Stimulated activated CD4-positive, alpha-beta T cell treated with anti-CD3 and anti-CD28 coated beads, Interleukin-1b, Interleukin-23, amount 100 ng/mL, for 48 hours (primary cell): ENCODE data around the gene PCDHGC4.

ENCODE experiments used
- DNase-seq: peaks from one replicate; pipeline ENCODE4 v3.0.0-alpha.2; 2020

Gene PCDHGC4

DNA sequence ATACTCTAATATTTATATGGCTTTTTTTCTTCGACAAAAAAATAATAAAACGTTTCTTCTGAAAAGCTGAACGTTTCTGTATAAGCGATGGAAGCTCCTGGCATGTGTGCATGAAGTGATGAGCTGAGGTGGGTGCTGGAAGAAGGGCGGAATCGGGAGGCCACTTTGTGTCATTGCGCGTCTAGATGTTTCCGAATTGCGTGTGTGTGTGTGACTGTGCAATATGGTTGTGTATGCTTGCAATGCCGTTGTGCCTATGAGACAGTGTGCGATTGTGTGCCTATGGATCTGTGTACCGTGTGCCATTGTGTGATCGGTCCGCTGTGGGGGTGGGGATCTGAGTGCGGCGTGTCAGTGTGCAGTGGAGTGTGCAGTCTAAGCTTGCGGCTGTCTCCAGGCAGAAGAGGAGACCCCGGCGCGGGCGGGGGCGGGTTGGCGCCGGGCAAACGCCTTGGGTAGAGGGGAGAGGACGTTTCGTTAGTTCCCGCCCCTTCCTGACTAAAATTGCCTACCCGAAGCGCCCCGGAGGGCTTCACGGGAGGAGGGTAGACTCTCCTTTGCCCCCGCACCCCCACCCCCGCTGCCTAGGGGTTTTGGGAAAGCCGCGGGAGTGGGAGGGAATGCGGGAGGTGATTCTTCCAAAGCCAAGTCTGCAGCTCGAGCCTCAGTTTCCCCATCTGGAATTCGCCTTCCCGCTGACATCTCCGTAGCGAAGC, 28.2 kb downstream of the PCDHGC4 start:
- peak; percentile 52 for DNase-seq

DNA sequence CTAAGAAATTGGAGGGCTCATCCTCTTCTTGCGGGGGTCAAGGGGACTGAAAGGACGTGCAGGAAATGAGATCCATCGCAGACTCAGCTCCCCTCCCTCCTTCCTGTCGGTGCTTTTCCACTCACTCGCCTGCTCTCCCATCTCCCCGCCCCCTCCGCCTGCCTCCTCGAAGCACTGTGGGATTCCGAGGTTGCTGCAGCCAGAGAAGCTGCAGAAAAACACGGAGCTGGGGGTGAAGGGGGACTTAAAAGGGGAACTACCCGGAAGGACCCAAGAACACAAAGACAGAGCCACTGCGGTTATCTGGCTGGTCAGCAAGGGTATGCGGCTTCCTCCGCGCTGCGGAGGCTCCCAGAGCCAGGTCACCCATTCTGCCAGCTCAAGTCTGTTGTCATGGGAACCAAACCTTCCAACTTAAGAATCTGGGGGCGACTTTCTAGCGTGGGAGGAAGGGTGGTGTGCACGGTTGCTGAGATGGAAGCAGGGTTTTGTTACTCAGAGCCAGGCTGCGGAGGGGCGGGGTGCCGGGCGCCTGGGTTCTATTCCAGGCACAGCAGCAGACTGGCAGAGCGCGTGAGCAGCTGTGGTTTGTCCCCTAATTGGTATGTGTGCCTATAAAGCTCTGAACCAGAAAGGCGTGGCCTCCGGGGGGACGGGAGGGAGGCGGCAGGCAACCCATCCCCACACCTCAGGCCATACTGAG, 28.9 kb downstream of the PCDHGC4 start:
- DNase-seq = peak; percentile 79

DNA sequence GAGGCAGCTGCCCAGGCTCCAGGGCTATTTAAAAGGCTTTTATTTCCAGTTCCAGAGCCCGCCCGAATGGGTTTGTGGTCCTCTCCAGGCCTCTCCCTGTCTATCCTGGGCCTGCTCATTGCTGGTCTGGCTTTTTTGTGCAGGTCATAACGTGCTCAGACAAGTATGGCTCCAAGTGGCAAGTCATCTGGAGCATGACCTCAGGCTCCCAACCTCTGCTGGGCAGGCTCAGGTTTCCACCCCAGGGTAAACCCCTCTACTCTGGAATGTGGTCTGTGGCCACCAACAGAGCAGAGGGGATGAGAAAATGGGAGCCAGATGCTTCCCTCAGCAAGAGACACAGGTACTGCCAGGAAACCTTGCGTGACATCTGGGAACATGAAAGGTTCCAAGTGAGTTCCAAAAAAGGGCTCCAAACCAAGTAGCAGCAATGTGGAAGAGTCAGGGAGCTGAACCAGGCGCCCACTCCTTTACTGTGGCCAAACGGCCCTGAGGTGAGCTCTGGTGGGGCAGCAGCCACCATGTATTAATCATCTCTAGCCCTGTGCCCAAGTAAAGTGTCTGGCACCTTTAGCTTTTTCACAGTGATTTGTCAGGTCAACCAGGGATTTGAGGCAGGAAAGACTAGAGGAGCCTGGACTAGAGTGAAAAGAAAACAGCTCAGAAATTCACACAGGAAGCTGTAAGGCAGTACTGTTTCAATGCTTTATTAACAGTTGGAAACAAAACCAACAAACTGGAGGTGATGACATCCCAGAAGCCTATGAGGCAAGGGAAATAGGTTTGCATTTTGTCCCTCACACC, 29.7 kb downstream of the PCDHGC4 start:
- peak; percentile 16 for DNase-seq

- DNase-seq = no peak
Observed at GRCh38 chr5:141515141-141515540, 30.3 kb downstream of the PCDHGC4 start.

DNA sequence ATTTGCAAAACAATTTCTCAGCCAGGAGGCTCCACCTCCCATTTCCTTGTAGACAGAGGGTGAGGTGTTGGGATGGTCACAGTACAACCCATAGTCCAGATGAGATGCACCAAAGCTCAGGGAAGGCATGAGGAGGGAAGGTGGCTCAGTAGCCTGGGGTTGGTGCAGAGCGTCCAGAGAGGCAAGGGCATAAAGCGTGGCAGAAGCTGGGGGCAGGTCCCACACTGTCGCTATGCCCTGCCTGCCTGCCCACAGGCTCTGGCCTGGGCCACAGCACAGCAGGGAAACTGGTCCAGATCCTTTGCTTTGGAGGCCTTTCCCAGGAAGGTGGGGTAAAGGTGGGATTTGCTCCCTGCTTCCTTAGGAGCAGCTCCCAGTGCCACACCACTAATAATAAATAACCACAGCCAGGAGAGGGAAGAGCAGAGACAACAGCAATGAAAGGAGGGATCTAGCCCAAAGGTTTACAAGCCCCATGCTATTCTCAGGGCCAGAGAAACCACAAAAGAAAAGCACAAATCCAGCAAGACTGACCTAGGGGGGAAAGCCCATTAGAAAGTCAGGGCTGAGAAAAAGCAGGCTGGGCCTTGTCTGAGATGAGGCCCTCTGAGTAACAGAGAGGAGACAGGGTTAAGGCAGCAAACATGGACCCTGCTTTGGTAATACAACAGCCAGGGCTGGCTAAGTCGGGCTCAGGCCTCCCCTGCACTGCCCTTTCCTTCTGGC, 31.3 kb downstream of the PCDHGC4 start:
- no peak for DNase-seq

GRCh38 chr5:141516672-141517025, 31.8 kb downstream of the PCDHGC4 start:
- DNase-seq = no peak

DNA sequence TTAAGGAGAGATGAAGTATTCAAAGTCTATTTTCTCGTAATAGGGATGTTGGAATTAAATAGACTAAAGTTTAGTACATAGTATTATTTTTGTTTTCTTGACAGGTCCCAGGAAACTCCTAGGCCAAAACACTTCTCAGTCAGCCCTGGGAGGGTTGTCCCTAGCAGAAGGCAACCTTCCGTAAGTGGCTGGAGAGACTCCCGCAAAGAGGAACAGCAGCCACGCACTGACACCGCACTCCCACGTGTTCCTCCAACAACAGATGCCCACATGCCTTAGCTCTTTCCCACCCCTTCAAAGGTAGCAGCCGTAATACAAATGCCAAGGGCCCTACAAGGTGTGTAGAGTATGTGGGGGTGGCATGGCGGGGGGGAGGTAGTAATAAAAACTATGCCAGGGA, 32.5 kb downstream of the PCDHGC4 start:
- DNase-seq = no peak

GRCh38 chr5:141517880-141518617, 33.2 kb downstream of the PCDHGC4 start:
- DNase-seq = no peak

DNA sequence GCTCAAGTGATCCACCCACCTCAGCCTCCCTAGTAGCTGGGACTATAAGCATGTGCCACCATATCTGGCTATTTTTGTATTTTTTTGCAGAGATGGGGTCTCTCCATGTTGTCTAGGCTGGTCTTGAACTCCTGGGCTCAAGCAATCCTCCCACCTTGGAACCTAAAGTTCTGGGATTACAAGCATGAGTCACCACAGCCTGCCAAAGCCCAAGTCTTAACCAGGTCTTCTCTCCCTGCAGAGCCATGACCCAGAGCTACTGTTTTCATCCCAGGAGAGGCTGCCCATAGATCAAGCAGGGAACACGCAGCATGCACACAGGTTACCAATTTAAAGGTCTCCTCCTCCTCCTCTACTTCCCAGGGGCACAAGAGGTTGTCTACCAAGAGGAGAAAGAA, 33.8 kb downstream of the PCDHGC4 start:
- DNase-seq = no peak

DNA sequence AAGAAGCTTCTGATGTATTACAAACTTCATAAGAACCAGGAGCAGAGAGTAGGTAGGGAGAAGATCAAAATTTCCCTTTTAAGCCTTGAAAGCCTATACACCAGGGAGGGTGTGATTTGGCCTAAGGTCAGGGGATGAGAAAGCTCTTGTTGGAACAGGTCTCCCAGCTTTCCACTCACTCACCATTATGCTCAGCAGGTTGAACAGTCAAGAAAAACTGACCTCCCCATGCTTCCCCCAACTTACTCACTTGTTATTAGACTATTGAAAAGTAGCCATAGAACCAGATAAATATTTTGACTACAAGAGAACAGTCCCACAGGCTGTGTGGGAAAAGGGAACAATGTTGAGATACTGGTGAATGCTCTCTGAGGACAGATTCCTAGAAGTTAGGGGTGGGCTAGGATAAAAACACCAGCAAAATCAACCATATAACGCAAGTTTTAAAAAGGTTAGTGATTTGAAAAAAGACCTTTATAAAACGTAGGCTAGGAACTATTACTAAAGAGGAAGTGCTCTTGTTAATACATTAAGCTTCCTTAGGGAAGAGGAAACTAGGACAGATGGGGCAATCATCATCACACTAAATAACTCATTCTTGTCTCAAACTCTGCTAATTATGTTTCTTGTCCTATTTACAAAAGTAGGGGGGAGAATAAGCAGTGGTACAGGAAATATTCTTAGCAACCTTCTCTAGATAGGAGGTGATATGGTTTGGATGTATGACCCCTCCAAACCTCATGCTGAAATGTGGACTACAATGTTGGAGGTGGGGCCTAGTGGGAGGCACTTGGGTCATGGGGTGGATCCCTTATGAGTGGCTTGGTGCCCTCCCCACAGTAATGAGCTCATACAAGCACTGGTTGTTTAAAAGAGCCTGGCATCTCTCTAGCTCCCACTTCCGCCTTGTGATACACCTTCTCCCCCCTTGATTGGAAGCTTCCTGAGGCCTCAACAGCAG, 35.1 kb downstream of the PCDHGC4 start:
- DNase-seq = no peak

- DNase-seq = no peak
Observed at GRCh38 chr5:141521244-141521781, 36.5 kb downstream of the PCDHGC4 start.

- no peak for DNase-seq
Observed at GRCh38 chr5:141522301-141522700, 37.5 kb downstream of the PCDHGC4 start.

DNA sequence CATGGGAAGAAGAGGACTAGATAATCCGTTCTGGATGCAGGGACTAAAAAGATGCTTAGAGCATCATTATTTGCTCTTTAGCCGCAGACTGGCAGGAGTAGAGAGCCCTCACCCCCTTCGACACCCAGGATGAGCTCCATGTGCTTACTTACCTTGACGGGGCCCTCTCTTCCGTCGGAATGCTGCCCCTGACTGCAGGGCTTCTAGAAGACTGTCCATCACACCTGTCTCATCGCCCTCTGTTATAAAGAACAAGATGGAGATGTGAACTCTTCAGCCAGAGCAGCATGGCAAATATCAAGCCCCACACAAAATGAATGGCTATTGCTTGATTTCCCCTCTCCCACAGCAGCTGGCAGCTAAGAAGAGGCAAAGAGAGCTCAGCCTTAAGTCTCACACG, 39.2 kb downstream of the PCDHGC4 start:
- no peak for DNase-seq

GRCh38 chr5:141524604-141525597, 40.1 kb downstream of the PCDHGC4 start:
- DNase-seq = peak; percentile 37

DNA sequence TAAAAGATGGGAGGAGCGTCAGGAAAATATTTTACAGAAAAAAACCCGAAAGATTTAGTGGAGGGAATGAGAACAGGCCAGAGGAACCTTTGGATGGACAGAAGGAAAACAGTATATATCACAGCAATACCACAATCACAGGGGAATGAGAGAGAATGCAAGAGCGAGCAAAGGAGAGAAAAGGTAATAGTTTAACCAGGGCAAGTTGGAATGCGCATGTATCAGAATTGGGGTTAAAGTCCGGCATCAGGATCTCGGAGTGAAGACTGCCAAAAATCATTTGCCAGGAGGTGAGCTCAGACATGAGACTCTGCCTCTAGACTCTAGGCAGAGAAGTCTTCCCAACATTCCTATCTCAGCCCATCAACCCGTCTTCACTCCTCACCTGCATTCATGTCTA, 40.8 kb downstream of the PCDHGC4 start:
- no peak for DNase-seq

- DNase-seq = no peak
Observed at GRCh38 chr5:141527426-141527825, 42.6 kb downstream of the PCDHGC4 start.

DNA sequence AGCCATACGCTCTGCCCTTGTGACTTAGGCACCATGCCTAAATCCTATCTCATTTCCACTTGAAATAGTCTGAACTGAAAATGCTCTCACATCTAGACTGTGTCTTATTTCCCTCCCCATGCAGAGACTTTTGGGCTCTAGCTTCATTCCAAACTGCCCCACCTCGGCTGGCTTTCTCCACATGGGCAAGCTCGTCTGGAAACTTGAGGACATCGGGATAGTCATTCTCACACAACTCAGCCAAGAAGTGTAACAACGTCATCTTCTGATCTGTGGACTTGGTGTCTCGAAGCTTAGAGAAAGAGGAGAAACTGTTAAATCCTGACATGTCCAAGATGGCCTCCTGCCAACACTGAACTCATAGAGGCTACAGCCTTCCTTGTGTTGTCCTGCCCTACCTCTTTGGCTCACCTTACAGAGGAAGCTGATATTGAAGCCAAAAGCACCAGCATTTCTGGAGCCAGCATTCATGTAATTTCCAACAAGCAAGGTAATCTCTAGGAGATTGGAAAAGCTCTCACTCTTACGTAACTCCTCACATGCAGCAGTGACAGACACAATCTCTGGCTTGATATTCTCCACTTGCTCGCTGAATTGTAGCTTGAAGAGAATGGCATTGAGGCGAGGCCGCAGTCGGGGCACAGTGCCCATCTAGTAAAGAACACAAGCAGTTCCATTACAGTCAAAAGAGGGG, 43.6 kb downstream of the PCDHGC4 start:
- DNase-seq = no peak

DNA sequence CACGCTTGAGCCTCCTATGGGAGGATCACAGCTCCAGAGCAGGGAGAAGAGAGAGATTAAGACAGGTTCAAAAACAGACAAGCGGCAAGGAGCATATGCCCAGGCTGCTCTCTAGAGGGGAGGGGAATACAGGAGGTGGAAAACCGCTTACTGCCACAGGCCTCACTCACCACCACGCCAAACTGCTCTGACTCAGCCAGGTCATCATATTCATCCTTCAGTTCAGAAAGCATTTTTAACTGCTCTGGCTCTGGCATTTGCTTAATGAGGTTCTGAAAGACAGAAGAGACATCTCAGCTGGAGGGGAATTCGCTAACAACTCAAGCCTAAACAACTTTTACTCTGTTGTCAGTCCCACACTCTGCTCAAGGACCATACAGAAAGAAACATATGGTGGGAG, 44.2 kb downstream of the PCDHGC4 start:
- no peak for DNase-seq

DNA sequence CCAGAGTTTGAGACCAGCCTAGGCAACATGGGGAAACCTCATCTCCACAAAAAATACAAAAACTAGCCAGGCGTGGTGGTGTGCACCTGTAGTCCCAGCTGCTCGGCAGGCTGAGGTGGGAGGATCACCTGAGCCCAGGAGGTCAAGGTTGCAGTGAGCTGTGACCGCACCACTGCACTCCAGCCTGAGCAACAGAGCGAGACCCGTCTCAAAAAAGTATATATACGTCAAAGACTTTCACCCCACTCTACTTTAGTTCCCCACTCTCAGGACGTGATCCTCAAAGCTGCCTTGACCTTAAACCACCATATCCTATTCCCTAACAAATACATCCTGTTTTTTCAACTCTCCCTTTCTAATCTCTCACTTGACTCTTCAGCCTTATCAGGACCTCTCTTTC, 45.0 kb downstream of the PCDHGC4 start:
- no peak for DNase-seq
